GM23338 (cell line): Measurements from ENCODE around the gene ERVMER34-1.

Experiments
- CREB1 ChIP-seq: fragments of 250-450 bp; sonication (Bioruptor Pico); IDR thresholded peaks from 2 replicates; pipeline ENCODE4 v1.5.0; 2020; ENCODE audit warnings: low read depth, mild to moderate bottlenecking, moderate library complexity
- EZH2 ChIP-seq: fragments of 200-600 bp; sonication (generic); IDR thresholded peaks from one replicate; pipeline ENCODE4 v1.8.0; 2017; ENCODE audit warnings: antibody characterized with exemption, mild to moderate bottlenecking, low read depth; ENCODE audit not compliant: unreplicated experiment
- EZH2phosphoT487 ChIP-seq: fragments of 200-600 bp; sonication (generic); IDR thresholded peaks from one replicate; pipeline ENCODE4 v1.8.1; 2018; ENCODE audit warnings: antibody characterized with exemption; ENCODE audit not compliant: unreplicated experiment
- JUNB ChIP-seq: IDR thresholded peaks from one replicate; pipeline ENCODE4 v1.6.1; 2016; ENCODE audit warnings: antibody characterized with exemption; ENCODE audit not compliant: unreplicated experiment
- NANOG ChIP-seq: IDR thresholded peaks from 2 replicates; pipeline ENCODE4 v1.6.1; 2016; ENCODE audit warnings: antibody characterized with exemption, borderline replicate concordance
- POLR2AphosphoS5 ChIP-seq: IDR thresholded peaks from 2 replicates; pipeline ENCODE4 v1.6.1; 2016; ENCODE audit warnings: antibody characterized with exemption, low read depth
- STAT1 ChIP-seq: IDR thresholded peaks from one replicate; pipeline ENCODE4 v1.6.1; 2016; ENCODE audit warnings: antibody characterized with exemption; ENCODE audit not compliant: unreplicated experiment
- TF ChIP-seq, protein P1 (sequence below), 2 experiments: fragments of 200-600 bp in 1 of 2; sonication (generic) in 1 of 2; conservative IDR thresholded peaks; 2 replicates each; pipeline versions ENCODE4 v1.5.1 to v1.6.1; 2016 to 2017; ENCODE audit warnings: antibody characterized with exemption in 2 of 2, low read depth in 2 of 2, mild to moderate bottlenecking in 2 of 2, moderate library complexity in 1 of 2
- TF ChIP-seq, protein P2 (sequence below): IDR thresholded peaks from one replicate; pipeline ENCODE4 v1.6.1; 2018; ENCODE audit warnings: antibody characterized with exemption; ENCODE audit not compliant: unreplicated experiment
- TF ChIP-seq, protein P3 (sequence below): fragments of 250-450 bp; sonication (Bioruptor Pico); IDR thresholded peaks from 2 replicates; pipeline ENCODE4 v1.5.0; 2020; ENCODE audit warnings: mild to moderate bottlenecking, moderate library complexity
- TF ChIP-seq, protein P4 (sequence below): IDR thresholded peaks from 2 replicates; pipeline ENCODE4 v1.6.1; 2016; ENCODE audit warnings: antibody characterized with exemption

DNA sequence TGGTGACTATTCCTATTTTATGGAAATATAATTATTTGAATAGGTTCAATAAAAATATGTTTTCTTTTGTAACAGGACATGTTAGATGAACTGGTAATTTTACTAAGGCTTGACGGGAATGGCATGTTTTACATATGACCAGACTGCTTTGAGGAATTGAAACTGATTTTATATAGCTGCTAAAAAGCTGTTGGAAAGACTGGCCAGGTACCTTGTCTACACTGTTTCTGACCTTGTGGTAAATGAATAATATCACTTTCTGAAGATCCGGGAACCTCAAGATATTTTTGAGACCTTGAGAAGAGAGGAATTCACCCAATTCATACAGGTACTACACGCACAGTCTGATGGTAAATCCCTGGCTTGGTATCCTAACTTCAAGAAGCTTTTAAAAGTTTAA lies 50.0 kb downstream of the ERVMER34-1 start:
- TF ChIP-seq, protein P1, sequence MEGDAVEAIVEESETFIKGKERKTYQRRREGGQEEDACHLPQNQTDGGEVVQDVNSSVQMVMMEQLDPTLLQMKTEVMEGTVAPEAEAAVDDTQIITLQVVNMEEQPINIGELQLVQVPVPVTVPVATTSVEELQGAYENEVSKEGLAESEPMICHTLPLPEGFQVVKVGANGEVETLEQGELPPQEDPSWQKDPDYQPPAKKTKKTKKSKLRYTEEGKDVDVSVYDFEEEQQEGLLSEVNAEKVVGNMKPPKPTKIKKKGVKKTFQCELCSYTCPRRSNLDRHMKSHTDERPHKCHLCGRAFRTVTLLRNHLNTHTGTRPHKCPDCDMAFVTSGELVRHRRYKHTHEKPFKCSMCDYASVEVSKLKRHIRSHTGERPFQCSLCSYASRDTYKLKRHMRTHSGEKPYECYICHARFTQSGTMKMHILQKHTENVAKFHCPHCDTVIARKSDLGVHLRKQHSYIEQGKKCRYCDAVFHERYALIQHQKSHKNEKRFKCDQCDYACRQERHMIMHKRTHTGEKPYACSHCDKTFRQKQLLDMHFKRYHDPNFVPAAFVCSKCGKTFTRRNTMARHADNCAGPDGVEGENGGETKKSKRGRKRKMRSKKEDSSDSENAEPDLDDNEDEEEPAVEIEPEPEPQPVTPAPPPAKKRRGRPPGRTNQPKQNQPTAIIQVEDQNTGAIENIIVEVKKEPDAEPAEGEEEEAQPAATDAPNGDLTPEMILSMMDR (conservative IDR thresholded peaks at IDR 0.05; ENCODE audit: low read depth in 2 of 2), result no peak
- TF ChIP-seq EZH2, result no peak
- TF ChIP-seq, protein P2, sequence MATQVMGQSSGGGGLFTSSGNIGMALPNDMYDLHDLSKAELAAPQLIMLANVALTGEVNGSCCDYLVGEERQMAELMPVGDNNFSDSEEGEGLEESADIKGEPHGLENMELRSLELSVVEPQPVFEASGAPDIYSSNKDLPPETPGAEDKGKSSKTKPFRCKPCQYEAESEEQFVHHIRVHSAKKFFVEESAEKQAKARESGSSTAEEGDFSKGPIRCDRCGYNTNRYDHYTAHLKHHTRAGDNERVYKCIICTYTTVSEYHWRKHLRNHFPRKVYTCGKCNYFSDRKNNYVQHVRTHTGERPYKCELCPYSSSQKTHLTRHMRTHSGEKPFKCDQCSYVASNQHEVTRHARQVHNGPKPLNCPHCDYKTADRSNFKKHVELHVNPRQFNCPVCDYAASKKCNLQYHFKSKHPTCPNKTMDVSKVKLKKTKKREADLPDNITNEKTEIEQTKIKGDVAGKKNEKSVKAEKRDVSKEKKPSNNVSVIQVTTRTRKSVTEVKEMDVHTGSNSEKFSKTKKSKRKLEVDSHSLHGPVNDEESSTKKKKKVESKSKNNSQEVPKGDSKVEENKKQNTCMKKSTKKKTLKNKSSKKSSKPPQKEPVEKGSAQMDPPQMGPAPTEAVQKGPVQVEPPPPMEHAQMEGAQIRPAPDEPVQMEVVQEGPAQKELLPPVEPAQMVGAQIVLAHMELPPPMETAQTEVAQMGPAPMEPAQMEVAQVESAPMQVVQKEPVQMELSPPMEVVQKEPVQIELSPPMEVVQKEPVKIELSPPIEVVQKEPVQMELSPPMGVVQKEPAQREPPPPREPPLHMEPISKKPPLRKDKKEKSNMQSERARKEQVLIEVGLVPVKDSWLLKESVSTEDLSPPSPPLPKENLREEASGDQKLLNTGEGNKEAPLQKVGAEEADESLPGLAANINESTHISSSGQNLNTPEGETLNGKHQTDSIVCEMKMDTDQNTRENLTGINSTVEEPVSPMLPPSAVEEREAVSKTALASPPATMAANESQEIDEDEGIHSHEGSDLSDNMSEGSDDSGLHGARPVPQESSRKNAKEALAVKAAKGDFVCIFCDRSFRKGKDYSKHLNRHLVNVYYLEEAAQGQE, result no peak
- no peak for TF ChIP-seq POLR2AphosphoS5
- no peak for TF ChIP-seq EZH2phosphoT487
- no peak for TF ChIP-seq CREB1
- TF ChIP-seq, protein P3, sequence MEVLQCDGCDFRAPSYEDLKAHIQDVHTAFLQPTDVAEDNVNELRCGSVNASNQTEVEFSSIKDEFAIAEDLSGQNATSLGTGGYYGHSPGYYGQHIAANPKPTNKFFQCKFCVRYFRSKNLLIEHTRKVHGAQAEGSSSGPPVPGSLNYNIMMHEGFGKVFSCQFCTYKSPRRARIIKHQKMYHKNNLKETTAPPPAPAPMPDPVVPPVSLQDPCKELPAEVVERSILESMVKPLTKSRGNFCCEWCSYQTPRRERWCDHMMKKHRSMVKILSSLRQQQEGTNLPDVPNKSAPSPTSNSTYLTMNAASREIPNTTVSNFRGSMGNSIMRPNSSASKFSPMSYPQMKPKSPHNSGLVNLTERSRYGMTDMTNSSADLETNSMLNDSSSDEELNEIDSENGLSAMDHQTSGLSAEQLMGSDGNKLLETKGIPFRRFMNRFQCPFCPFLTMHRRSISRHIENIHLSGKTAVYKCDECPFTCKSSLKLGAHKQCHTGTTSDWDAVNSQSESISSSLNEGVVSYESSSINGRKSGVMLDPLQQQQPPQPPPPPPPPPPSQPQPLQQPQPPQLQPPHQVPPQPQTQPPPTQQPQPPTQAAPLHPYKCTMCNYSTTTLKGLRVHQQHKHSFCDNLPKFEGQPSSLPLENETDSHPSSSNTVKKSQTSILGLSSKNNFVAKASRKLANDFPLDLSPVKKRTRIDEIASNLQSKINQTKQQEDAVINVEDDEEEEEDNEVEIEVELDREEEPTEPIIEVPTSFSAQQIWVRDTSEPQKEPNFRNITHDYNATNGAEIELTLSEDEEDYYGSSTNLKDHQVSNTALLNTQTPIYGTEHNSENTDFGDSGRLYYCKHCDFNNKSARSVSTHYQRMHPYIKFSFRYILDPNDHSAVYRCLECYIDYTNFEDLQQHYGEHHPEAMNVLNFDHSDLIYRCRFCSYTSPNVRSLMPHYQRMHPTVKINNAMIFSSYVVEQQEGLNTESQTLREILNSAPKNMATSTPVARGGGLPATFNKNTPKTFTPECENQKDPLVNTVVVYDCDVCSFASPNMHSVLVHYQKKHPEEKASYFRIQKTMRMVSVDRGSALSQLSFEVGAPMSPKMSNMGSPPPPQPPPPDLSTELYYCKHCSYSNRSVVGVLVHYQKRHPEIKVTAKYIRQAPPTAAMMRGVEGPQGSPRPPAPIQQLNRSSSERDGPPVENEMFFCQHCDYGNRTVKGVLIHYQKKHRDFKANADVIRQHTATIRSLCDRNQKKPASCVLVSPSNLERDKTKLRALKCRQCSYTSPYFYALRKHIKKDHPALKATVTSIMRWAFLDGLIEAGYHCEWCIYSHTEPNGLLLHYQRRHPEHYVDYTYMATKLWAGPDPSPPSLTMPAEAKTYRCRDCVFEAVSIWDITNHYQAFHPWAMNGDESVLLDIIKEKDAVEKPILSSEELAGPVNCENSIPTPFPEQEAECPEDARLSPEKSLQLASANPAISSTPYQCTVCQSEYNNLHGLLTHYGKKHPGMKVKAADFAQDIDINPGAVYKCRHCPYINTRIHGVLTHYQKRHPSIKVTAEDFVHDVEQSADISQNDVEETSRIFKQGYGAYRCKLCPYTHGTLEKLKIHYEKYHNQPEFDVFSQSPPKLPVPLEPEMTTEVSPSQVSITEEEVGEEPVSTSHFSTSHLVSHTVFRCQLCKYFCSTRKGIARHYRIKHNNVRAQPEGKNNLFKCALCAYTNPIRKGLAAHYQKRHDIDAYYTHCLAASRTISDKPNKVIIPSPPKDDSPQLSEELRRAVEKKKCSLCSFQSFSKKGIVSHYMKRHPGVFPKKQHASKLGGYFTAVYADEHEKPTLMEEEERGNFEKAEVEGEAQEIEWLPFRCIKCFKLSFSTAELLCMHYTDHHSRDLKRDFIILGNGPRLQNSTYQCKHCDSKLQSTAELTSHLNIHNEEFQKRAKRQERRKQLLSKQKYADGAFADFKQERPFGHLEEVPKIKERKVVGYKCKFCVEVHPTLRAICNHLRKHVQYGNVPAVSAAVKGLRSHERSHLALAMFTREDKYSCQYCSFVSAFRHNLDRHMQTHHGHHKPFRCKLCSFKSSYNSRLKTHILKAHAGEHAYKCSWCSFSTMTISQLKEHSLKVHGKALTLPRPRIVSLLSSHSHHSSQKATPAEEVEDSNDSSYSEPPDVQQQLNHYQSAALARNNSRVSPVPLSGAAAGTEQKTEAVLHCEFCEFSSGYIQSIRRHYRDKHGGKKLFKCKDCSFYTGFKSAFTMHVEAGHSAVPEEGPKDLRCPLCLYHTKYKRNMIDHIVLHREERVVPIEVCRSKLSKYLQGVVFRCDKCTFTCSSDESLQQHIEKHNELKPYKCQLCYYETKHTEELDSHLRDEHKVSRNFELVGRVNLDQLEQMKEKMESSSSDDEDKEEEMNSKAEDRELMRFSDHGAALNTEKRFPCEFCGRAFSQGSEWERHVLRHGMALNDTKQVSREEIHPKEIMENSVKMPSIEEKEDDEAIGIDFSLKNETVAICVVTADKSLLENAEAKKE (CRISPR knock-in tag), result no peak
- TF ChIP-seq JUNB, result no peak
- TF ChIP-seq, protein P4, sequence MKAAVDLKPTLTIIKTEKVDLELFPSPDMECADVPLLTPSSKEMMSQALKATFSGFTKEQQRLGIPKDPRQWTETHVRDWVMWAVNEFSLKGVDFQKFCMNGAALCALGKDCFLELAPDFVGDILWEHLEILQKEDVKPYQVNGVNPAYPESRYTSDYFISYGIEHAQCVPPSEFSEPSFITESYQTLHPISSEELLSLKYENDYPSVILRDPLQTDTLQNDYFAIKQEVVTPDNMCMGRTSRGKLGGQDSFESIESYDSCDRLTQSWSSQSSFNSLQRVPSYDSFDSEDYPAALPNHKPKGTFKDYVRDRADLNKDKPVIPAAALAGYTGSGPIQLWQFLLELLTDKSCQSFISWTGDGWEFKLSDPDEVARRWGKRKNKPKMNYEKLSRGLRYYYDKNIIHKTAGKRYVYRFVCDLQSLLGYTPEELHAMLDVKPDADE, result no peak
- no peak for TF ChIP-seq NANOG
- TF ChIP-seq STAT1, result no peak
